T-helper 17 cell (primary cell): ENCODE measurements around the gene MBOAT2. TPM values are rescaled to one million over a fixed set of nuclear protein-coding genes. Genes with fewer than 3 reads are reported as not detected.
A peak's percentile ranks its signal among the peaks of the same experiment; 100 is the strongest.
"Not testable (repeated sequence)": the region's sequence is repeated elsewhere in the genome, so short reads cannot be mapped to it uniquely, and the experiment has no call there.

Experiments used
- ATAC-seq: fragments of 150-1000 bp; cut with Tn5 transposase; 2 replicates; pipeline ENCODE4 v1.10.0; 2021; ENCODE audit warnings: mild to moderate bottlenecking, moderate library complexity
- DNase-seq, 3 donors: peaks; one replicate each; pipeline versions ENCODE4 v3.0.0 to v3.0.0-alpha.2; 2020 to 2021
- H3K9me3 ChIP-seq: one replicate; pipeline ENCODE4 v1.7.0; 2013; ENCODE audit warnings: low read length, mild to moderate bottlenecking; ENCODE audit not compliant: control insufficient read depth, poor library complexity, severe bottlenecking
- H3K27ac Mint-ChIP-seq: one replicate; pipeline ENCODE4 v1.8.0; 2022; ENCODE audit warnings: mild to moderate bottlenecking, moderate library complexity, mixed read lengths
- H3K27me3 Mint-ChIP-seq: one replicate; pipeline ENCODE4 v1.8.0; 2022; ENCODE audit warnings: mixed read lengths
- H3K36me3 Mint-ChIP-seq: one replicate; pipeline ENCODE4 v1.8.0; 2022; ENCODE audit warnings: low read depth, mixed read lengths
- H3K4me1 Mint-ChIP-seq: one replicate; pipeline ENCODE4 v1.8.0; 2022; ENCODE audit warnings: mild to moderate bottlenecking, mixed read lengths
- H3K4me3 Mint-ChIP-seq: one replicate; pipeline ENCODE4 v1.8.0; 2022; ENCODE audit warnings: mild to moderate bottlenecking, moderate library complexity, mixed read lengths
- total RNA-seq, 4 donors: library from RNA in 2 of 4; stranded (reverse) in 2 of 4; gene quantifications; one replicate each; pipeline ENCODE4 v1.2.3 and lab custom pipeline; 2022 to 2026

MBOAT2 gene
- total RNA-seq, 2 donors from 2014 or later: 2.1 to 4.9 TPM

DNA sequence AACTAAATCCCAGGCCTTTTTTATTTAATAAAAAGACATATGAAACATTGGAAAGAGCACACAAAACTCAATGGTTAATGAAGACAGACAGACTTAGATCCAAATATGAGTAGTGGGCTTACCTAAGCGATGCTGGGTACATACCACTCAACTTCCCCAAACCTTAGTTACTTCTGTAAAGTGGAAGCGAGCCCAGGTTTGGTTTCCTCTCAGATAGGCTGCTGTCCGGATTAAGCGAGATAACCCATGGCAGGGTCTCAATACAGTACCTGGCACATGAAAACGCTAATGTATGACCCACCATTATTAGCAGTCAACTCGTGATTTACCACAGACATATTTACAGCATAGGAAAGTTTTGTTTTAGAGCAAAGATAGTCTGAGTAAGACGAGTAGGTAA lies 21.6 kb downstream of the MBOAT2 start:
- H3K9me3 ChIP-seq: no peaks in the 10 kb centered on the region
- ATAC-seq (no peak), DNase-seq (no peak)
- Mint-ChIP-seq H3K4me3 (no peak overlapping the region), H3K27ac (peak overlapping the region; percentile 37), H3K4me1 (peaks cover 3% of the 10 kb centered on the region), H3K27me3 (peaks cover 41% of the 10 kb centered on the region), H3K36me3 (no peaks in the 10 kb centered on the region)

DNA sequence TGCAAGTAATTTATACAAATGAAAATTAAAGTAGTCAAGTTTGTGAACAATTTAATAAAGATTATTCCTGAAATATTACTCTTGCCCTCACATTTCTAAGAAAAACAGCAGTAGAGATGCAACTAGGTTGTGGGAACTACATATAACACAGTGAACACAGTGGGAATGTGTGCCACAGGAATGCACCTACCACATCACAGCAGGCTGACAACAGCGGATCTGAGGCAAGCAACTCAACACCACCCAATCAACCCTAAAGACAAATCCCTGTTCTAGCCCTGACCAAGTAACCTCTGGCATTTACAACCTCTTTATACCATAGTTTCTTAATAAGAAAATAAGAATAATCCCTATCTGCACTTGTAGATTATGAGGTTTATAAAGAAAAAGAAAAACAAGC lies 23.4 kb downstream of the MBOAT2 start:
- DNase-seq: no peak
- peaks cover 32% of the 10 kb centered on the region for H3K27me3 Mint-ChIP-seq
- no peak overlapping the region for H3K27ac Mint-ChIP-seq
- H3K9me3 ChIP-seq: no peaks in the 10 kb centered on the region
- peaks cover 3% of the 10 kb centered on the region for H3K4me1 Mint-ChIP-seq
- H3K36me3 Mint-ChIP-seq: no peaks in the 10 kb centered on the region
- no peak overlapping the region for H3K4me3 Mint-ChIP-seq
- no peak for ATAC-seq

DNA sequence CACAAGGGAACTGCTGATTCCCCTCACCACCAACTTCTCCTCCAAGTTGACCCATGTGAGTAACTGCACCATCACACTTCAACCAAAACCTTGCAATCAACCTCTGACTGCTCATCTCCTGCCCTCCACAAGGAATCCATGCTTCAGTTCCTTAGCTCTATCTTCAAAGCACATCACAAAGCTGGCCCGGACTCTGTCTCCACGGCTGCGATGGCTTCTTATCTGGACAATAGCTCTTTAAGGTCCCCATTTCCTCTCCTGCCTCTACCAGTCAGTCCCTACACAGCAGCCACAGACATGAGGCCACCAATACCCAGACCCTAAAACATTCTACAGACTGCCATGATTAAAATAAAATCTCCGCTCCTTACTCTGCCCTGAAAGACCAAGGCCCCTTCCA lies 25.7 kb downstream of the MBOAT2 start:
- no peaks in the 10 kb centered on the region for H3K9me3 ChIP-seq
- H3K27me3 Mint-ChIP-seq: peaks cover 32% of the 10 kb centered on the region
- no peaks in the 10 kb centered on the region for H3K36me3 Mint-ChIP-seq
- ATAC-seq: no peak
- H3K27ac Mint-ChIP-seq: no peak overlapping the region
- H3K4me1 Mint-ChIP-seq: peaks cover 3% of the 10 kb centered on the region
- DNase-seq: no peak
- no peak overlapping the region for H3K4me3 Mint-ChIP-seq

DNA sequence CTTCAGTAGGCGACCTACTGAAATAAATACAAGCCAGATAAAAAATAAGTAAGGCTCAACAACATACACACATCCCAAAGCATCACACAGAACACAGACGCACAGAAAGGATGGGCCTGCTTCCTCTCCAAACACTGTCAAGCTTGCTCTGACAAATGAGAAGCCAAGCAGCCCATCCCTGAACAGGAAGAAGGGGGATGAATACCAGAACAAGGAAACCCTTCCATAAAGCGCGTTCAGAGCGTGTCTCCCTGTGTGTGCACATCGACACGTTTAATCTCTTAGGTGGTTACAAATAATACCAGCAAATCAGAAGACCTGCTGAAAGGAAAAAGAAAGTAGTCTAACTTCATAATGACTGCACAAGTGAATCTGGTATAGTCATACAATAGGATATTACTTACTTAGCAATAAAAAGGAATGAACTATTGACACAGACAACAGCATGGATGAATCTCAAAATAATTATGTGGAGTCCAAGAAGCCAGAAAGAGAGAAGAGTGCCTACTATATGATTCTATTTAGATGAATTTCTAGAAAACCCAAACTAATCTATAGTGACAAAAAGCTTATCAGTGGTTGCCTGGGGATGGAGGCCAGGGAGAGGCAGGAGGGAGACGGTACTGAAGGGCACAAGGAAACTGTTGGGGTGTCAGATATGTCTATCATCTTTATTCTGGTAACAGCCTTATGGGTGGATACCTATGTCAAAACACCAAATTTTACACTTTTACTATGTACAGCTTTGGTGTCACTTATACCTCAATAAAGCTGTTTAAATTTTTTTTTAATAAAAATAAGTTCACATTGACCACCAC lies 26.8 kb downstream of the MBOAT2 start:
- Mint-ChIP-seq H3K4me1 (peaks cover 3% of the 10 kb centered on the region), H3K4me3 (no peak overlapping the region), H3K27me3 (peaks cover 21% of the 10 kb centered on the region), H3K27ac (no peak overlapping the region), H3K36me3 (no peaks in the 10 kb centered on the region)
- H3K9me3 ChIP-seq: no peaks in the 10 kb centered on the region
- DNase-seq: no peak
- no peak for ATAC-seq

DNA sequence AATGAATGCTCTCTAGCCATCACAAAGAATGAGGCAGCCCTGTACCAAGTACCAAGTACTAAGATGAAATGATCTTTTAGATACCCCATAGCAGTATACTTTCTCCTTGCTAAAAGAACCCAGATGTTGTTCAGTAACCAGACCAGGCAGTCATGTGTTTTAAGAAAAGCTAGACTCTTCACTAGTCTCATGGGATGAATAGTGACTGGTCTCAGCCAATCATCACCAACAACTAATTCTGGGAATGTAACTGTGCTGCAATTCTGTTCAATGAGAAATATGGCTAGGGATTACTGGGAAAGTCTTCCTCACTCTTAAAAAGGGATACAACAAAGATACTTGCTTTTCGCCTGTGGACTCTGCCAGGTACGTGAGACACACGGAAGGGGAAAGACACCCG lies 29.5 kb downstream of the MBOAT2 start:
- Mint-ChIP-seq H3K27me3 (no peaks in the 10 kb centered on the region), H3K4me1 (no peaks in the 10 kb centered on the region), H3K4me3 (no peak overlapping the region), H3K27ac (no peak overlapping the region), H3K36me3 (peaks cover 3% of the 10 kb centered on the region)
- DNase-seq (no peak), ATAC-seq (no peak)
- no peaks in the 10 kb centered on the region for H3K9me3 ChIP-seq

DNA sequence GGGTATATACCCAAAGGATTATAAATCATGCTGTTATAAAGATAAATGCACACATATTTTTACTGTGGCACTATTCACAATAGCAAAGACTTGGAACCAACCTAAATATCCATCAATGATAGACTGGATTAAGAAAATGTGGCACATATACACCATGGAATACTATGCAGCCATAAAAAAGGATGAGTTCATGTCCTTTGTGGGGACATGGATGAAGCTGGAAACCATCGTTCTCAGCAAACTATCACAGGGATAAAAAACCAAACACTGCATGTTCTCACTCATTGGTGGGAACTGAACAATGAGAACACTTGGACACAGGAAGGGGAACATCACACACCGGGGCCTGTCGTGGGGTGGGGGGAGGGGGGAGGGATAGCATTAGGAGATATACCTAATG lies 30.5 kb downstream of the MBOAT2 start:
- not testable (repeated sequence) for H3K4me3 Mint-ChIP-seq, H3K27me3 Mint-ChIP-seq, DNase-seq, ATAC-seq, H3K9me3 ChIP-seq, H3K27ac Mint-ChIP-seq, H3K4me1 Mint-ChIP-seq, H3K36me3 Mint-ChIP-seq

DNA sequence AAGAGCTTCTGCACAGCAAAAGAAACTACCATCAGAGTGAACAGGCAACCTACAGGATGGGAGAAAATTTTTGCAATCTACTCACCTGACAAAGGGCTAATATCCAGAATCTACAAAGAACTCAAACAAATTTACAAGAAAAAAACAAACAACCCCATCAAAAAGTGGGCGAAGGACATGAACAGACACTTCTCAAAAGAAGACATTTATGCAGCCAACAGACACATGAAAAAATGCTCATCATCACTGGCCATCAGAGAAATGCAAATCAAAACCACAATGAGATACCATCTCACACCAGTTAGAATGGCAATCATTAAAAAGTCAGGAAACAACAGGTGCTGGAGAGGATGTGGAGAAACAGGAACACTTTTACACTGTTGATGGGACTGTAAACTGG lies 30.9 kb downstream of the MBOAT2 start:
- DNase-seq, H3K4me1 Mint-ChIP-seq, H3K9me3 ChIP-seq, H3K4me3 Mint-ChIP-seq, H3K36me3 Mint-ChIP-seq, ATAC-seq, H3K27me3 Mint-ChIP-seq, H3K27ac Mint-ChIP-seq: not testable (repeated sequence)

DNA sequence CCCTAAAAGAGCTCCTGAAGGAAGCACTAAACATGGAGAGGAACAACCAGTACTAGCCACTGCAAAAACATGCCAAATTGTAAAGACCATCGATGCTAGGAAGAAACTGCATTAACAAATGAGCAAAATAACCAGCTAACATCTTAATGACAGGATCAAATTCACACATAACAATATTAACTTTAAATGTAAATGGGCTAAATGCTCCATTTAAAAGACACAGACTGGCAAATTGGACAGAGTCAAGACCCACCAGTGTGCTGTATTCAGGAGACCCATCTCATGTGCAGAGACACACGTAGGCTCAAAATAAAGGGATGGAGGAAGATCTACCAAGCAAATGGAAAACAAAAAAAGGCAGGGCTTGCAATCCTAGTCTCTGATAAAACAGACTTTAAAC lies 34.1 kb downstream of the MBOAT2 start:
- H3K4me3 Mint-ChIP-seq, ATAC-seq, H3K27me3 Mint-ChIP-seq: not testable (repeated sequence)

DNA sequence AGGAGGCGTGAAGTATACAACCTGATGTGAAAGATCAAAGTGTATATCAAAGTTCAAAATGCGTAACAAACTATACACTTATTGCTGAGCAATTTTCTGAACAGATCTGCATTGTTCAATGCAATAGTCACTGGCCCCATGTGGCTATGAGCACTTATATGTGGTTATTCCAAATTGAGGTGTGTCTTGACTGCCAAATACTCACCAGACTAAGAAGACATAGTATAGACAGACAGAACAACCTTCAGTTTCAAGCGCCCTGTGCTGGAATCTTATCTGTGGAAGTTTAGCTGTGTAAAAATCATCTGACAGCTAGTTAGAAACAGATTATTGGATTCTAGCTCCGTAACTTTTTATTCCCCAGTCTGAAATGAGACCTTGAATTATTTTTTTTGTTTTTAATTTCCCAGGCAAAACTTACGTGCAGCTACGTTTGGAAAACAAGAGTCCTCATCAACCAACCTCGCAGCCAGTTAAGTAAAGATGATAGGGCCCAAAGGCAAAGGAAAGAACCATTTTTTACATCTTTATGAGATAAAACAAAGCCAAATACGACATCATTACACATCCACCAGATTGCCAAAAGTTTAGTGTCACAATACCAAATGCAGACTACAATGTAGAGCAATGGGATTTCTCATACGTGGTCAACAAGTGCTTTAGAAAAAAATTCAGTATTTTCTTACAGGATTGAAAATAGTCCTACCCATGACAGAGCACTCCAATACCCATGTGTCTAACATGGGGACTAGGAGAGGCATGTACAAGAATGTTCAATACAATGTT lies 37.2 kb downstream of the MBOAT2 start:
- Mint-ChIP-seq H3K4me1 (no peaks in the 10 kb centered on the region), H3K27me3 (no peaks in the 10 kb centered on the region), H3K4me3 (no peak overlapping the region), H3K36me3 (peaks cover 4% of the 10 kb centered on the region), H3K27ac (no peak overlapping the region)
- no peaks in the 10 kb centered on the region for H3K9me3 ChIP-seq
- no peak for ATAC-seq
- no peak for DNase-seq

More for the DNA sequence above, 34.1 kb downstream of the MBOAT2 start:
- not testable (repeated sequence) for H3K4me1 Mint-ChIP-seq, H3K36me3 Mint-ChIP-seq, H3K9me3 ChIP-seq, DNase-seq, H3K27ac Mint-ChIP-seq

DNA sequence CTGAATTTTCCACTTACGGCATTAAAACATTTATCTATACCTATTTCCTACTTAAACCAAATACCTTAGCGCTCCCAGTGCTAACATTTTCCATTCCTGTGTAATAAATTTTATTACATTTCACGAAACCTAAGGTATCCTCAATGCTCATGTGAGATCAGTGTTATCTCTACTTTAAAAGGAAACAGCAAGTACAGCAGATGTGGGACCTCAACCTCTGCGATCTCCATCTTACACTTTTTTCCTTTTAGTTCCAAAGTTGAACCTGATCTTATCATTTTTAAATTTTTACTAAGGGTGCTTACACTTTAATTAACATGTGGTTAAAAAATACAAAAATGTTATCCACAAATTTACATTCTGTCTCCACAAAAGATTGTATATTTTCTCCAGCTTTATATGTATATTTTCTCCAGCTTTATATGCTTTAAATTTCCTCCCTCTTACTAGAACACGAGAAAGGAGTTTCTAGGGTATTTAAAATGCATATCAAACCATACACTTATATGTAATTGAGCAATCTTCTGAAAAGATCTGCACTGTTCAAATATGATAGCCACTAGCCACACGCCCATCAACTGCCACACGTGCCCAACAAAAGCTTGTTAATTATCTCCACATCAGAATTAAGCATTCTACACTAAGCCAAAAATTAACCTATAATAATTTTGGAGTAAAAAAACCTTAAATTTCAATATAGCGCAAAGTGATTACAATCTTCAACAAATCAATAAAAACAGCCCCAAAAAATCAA lies 38.1 kb downstream of the MBOAT2 start:
- H3K27ac Mint-ChIP-seq: no peak overlapping the region
- H3K9me3 ChIP-seq: no peaks in the 10 kb centered on the region

DNA sequence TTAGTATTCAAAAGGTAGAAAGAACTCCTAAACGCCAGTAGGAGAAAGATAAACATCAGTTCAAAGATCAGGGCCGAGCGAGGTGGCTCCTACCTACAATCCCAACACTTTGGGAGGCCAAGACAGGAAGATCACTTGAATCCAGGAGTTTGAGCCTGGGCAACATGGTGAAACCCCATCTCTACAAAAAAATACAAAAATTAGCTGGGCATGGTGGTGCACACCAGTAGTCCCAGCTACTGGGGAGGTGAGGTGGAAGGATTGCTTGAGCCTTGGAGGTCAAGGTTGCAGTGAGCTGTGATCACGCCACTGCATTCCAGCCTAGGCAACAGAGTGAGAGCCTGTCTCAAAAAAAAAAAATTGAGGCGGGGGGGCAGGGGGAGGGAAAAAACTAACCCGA lies 40.6 kb downstream of the MBOAT2 start:
- no peaks in the 10 kb centered on the region for H3K27me3 Mint-ChIP-seq
- no peak overlapping the region for H3K27ac Mint-ChIP-seq
- no peak for ATAC-seq
- no peaks in the 10 kb centered on the region for H3K9me3 ChIP-seq
- H3K36me3 Mint-ChIP-seq: peaks cover 2% of the 10 kb centered on the region
- H3K4me3 Mint-ChIP-seq: no peak overlapping the region
- DNase-seq: no peak
- no peaks in the 10 kb centered on the region for H3K4me1 Mint-ChIP-seq

More for the DNA sequence above, 38.1 kb downstream of the MBOAT2 start:
- Mint-ChIP-seq H3K36me3 (peaks cover 4% of the 10 kb centered on the region), H3K4me3 (no peak overlapping the region), H3K27me3 (no peaks in the 10 kb centered on the region), H3K4me1 (no peaks in the 10 kb centered on the region)
- ATAC-seq (no peak), DNase-seq (no peak)

DNA sequence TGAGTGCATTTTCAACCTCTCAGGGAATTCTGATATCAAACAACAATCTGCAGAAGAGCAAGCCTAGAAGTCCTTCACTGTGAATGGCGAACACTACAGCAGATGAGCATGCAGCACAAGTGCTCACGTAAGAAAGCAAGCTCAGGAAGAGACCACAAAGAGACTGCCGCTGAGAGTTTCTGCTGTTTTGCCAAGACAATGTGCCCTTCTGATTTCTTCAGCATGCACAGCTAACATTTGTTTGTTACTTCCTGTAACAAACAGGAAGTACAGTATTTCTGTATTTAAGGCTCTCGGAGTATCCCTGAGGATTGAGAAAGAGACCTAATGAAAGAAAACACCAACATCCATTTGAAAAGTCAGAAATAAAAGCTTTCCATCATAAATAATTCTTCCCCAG lies 45.9 kb downstream of the MBOAT2 start:
- no peak for ATAC-seq
- no peak overlapping the region for H3K4me3 Mint-ChIP-seq
- H3K9me3 ChIP-seq: peaks cover 3% of the 10 kb centered on the region
- H3K27ac Mint-ChIP-seq: no peak overlapping the region
- H3K27me3 Mint-ChIP-seq: no peaks in the 10 kb centered on the region
- DNase-seq: no peak
- peaks cover 2% of the 10 kb centered on the region for H3K4me1 Mint-ChIP-seq
- peaks cover 2% of the 10 kb centered on the region for H3K36me3 Mint-ChIP-seq

DNA sequence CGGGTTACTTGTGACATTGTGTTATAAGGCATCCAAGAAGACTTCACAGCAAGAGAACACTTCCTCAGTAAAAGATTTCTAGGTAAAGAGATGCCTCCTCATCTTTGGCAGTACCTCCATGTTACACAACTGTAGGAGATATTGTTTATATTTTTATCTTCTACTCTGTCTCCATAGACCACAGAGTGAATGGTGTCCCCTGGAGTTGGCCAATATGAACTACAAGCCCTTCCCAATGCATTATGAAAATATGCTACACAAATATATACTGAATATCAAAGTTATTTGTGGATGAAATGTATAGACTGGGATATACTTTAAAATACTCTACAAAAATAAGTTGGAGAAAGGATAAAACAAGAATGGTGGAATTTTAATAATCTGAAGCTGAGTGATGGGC lies 46.7 kb downstream of the MBOAT2 start:
- Mint-ChIP-seq H3K27ac (no peak overlapping the region), H3K4me3 (no peak overlapping the region), H3K27me3 (no peaks in the 10 kb centered on the region), H3K4me1 (peaks cover 2% of the 10 kb centered on the region), H3K36me3 (peaks cover under 1% of the 10 kb centered on the region)
- peaks cover 3% of the 10 kb centered on the region for H3K9me3 ChIP-seq
- ATAC-seq (no peak), DNase-seq (no peak)
